Measurements from ENCODE around the gene ANO2.

The ANO2 gene

DNA sequence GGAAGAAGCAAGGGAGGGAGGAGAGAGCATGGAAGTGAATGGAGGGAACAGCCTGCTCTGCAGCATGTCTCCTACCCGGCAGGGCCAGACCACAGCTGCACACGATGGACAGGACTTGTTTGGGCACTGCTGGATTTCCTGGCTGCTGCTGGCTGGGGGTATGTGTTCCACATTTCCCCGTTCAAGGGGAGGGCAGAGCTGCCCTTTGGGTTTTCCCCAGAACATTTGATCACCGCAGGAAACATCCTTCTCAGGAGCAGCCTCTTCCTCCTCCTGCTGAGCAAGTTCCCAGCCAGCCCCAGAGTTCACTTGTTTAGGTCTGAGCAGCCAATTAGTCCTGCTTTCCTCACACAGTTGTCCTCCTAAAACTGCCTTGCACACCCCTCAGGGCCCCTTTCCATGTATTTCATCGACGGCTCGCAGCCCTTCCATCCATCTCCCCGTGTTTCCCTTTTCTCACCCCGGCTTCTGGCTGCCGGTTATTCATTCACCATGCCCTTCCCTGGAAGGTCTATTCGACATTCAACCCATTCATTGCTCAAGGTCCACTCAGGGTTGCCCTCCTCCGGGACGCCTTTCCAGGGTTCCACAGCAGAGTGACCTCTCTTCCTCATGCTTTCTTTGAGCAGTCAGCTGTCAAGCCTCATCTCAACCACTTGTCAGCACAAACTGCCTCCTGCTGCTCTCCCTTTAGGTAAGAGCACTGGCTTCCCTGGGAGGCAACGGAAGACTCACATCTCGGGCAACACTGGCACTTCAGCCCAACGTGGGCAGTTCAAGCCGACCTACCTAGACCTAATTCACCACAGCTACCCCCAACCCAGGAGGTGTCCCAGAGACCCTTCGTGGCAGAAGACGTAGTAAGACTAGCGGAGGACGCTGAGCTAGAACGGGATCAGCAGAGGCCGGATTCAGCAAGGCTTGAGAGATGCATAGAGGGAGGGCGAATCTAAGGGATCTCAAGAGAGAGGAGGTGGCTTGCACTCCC is 20.1 kb upstream of the ANO2 start:
- DNase-seq, result no peak

DNA sequence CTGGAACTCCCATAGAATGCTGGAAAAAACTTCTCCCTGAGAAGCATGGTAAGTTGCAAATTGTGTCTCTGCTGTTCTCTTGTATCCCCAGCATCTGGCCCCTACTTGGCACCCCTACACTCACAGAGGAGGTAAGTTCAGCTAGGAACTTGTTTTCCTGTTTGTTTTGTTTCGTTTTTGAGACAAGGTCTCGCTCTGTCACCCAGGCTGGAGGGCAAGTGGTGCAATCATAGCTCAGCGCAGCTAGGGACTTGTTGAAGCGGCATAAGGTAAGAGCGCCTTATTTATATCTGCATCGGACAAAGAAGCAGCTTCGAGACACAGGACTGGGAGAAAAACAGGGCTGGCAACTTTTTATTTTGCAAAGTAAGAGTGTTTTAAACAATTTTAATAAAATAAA is 18.5 kb upstream of the ANO2 start:
- DNase-seq, result no peak

DNA sequence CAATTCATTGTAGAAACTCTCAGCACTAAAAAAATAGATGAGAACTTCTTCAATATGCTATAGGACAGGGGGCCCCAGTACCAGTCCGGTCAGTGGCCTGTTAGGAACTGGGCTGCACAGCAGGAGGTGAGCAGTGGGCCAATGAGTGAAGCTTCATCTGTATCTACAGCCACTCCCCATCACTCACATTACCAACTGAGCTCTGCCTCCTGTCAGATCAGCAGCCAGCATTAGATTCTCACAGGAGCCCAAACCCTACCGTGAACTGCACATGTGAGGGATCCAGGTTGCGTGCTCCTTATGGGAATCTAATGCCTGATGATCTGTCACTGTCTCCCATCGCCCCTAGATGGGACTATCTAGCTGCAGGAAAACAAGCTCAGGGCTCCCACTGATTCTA is 15.7 kb upstream of the ANO2 start:
- no peak for DNase-seq

DNA sequence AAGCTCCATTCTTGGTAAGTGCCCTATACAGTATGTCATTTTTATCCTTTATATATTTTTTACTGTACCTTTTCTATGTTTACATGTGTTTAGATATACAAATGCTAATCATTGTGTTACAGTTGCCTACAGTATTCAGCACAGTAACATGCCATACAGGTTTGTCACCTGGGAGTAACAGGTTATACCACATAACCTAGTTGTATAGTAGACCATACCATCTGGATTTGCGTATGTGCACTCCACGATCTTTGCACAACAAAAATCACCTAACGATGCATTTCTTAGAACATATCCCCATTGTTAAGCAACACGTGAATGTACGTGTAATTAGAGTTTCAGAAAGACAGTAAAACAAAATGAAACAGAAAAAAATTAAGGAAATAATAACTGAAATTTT is 11.9 kb upstream of the ANO2 start:
- no peak for DNase-seq

DNA sequence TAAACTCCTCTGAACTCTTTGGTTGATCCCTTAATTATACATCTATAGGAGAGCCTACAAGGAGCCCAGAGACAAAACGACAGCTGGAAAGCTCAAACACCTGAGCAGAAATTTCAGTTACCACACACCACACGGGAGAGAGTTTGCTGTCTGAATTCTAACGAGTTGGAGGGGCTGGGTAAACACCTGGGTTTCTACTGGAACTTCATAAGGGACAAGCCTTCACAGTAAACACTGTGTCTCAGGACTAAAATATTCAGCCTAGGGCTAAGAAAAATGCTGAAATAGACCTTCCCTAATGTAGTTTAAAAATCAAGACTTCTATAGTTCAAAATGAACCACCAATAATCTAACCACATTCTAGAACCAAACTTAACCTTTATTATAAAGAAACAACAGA is 9.6 kb upstream of the ANO2 start:
- DNase-seq, result no peak

DNA sequence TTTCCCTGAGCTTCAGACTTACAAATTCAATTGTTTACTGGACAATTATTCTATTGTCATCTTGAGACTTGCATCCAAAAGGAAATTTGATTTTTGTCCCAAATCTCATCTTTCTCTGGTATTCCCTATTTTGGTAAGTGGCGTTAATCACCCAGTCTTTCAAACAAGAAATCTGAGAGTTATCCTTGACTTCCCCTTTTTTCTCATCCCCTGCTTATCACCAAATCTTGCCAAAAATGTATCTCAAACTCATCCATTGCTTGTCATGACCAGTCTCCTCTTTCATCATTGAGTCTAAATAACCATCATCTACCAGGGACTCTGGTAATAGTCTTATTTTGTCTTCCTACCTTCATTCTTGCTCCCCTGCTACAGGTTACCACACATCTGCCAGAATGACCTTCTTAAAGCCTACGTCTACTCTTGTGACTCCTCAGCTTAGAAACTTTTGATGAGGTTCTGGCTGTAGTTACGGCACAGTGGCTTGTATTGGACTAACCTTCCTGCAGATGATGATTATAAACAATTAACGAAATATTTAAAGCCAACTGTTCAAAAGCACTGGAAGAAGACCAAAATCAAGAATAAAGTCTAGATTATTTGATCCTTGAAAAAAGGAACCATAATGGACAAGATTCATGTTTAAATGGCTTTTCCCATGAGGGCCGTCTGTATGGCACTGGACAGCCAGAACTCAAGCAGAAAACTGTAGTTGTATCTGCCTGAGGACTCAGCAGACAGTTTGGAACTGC is 9.0 kb upstream of the ANO2 start:
- no peak for DNase-seq

DNA sequence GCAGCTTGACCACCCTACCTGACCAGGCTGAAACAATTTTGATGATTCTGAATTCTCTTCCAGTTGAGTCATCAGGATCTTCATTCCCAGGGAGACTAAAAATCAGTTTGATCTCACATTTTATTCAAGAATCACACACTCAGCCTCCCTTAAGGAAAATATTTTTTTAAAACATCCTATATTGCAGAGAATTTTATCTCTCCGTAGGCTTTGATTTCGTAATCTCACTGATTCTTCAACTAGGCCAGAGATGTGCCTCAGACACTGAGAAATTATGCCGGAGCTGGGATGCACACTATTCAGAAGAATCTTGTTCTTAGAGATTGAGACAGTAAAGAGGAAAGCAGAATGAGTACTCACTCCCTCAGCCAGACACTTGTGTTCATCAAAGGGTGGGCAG is 7.0 kb upstream of the ANO2 start:
- no peak for DNase-seq

DNA sequence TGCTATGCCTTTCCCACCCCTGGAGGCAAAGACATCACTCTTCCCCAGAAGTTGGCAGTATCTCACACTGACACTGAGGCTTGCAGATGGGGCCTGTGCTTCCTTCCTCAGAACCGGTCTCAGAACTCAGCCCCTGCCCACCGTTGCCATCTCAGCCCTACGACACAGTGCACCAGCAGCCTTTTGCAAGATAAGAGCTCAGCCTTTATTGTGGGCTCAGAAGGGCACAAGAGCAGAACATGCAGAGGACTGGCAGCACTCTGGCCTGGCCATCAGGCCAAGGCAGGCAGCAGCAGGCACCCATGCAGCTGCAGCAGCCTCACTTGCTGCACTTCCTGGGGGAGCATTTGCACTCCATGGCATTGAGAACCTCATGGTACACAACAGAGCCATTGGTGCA is 3.6 kb upstream of the ANO2 start:
- no peak for DNase-seq

DNA sequence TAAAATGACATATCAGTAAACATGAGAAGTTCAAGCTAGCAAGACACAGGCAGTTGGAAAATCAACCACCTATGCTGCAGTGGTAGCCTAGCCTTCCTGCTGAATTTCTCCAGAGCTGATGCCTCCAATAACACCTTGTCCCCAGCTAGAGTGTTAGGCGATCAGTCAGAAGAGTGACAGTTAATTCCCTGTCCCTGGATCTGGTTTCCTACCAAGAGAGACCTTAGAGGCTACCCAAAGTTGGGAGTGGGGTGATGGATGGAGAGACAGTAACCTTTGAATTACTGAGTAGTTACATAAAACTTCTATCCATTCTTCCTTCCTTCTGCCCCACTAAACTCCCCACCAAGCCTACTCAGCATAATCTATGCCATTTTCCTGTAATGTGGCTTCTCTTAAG is 1.9 kb upstream of the ANO2 start:
- no peak for DNase-seq

DNA sequence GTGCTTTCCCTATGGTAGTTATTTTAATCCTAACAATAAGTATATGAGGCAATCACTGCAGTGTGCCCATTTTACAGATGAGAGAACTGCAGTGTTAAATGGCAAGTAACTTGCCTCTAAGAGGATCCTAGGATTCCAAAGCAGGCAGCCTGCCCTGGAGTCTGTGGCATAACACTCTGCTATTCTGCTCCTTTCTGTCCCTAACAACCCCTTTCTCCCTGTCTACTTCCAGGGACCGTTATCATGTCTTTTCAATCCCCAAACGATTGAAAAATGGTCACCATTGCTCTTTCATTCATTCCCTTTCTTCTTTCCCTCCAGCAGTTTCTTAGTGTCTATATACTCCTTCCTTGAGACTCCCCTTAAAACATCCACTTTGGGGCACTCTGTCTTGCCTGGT is 1.3 kb upstream of the ANO2 start:
- no peak for DNase-seq

DNA sequence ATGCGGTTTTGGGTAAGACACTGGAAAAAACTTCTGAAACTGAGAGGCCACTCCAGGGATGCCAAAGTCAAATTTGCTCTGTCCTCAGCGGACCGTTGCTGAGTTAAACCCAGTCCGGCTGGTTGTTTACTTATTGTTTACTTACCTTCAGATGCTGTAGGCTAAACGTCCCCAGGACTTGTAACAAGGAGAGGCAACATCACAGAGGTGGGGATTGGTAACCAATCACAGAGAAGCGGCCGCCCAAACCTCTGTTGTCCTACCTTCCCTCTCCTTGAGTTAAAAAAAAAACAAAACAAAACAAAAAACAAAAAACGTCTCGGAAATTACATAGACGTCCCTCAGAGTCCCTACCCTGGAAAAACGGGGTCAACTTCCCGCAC is 380 bp downstream of the ANO2 start:
- DNase-seq, result no peak

DNA sequence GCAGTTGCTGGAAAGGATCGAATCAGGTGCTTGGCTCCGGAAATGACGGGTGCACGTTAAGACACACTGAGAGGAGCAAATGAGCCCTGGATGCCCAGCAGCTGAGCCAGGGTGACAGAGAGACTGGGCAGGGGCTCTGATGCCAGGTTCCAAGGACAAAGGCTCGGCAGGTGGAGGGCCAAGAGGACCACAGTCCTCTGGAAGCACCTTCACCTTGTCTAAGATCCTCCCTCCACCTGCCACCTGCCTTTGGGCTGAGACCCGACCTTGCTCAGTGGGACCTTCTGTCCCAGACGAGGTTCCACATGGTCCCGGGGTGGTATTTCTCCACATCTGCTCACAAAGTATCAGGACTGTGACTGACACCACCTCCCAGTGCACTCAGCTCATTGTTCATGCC is 1.0 kb downstream of the ANO2 start:
- DNase-seq, result no peak

DNA sequence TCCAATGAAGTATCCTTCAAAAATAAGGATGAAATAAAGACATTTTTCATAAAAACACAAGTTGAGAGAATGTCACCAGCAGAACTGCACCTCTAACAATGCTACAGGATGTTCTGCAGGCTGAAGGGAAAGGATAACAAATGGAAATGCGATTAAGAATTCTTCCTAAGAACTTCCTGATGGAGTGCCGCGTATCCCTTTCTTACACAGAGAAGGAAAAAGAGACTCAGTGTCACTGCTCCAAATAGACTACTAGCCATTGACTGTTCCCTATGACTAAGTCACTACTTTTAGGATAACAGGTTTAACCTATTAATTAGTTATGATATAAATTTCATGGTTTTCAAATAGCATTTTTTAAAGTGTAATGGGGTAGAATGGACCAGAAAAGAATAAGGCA is 3.2 kb downstream of the ANO2 start:
- DNase-seq, result no peak

DNA sequence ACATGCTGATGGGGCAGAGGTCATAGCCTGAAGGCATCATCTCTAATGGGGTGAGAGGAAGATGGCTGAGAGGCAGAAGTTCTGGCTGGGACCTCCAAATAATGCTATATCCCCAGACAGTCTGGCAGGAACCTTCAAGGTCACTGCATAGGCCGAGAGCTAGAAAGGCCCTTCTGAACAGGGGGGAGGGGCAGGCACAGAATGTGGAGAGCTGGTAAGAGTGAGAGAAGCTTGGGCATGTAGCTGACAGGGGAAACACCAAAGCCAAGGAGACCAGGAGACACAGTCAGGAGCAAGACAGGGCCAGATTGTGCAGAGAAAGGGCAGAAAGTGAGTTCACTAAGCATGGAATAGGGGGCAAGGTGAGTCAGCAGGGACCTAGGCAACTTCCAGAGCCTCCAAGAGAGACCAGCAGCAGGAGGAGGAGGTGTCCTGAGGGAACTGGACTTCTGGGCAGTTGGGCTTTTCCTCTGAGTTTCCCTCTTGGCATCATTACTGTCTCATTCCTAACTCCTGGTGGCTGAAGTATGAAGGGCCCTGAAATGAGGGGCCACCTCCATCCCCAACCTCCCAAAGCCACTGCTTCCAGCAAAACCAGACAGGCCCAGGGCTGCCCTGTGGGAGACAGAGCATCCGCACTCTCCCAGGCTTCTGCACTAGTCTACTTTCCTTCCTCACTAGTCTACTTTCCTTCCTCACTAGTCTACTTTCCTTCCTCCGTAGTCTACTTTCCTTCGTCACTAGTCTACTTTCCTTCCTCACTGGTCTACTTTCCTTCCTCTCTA is 17.1 kb downstream of the ANO2 start:
- DNase-seq, result no peak

DNA sequence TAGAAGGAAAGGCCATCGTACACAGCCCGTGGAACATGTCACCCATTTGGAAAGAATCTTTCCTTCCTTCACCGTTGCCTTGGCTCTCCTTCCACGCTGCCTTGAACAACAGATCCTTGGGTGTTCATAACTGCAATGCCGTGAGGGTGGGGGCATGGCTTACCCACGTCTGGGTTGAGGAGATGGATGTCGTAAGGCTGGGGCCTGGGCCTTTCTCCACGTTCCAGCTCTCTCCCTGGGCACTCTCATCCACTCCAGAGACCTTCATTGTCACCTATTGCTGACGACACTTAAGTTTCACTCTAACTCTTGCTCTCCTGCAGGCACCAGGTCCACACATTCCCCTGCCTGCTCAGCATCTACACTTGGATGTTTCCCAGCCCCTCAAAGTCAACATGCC is 19.4 kb downstream of the ANO2 start:
- no peak for DNase-seq

DNA sequence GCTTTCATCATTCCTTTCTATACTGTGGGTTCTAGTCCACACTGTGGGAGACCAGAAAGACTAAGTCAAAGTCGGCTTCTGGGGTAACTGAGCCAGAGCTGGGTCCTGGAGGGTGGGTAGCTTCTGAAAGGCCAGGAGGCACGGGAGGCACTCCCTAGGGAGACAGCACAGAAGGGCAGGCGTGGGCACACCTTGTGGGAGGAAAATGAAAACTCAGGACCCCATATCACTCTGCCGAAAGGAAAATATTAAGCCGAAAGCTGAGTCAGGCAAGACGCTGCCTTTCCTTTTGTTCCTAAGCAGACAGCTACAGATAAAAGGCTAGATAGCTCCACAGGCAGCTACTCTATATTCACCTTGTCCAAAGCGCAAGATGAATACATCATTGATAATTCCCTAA is 20.7 kb downstream of the ANO2 start:
- DNase-seq, result no peak

DNA sequence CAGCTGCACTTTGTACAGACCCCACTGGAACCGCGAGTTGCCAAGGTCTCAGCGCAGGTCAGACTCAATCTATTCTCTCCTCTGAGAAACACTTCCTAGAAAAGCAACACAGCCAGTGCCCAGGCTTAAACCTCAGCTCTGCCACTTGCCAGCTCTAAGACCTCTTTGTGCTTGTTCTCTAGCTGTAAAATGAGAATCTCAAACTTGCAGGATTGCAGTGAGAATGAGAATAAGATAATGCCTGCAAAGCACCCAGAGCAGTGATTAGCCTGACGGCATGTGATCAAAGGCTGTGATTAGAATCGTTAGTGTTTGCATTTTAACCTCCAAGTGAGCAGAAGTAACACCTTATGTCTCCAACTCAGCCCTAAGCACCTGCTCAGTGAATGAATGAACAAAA is 21.3 kb downstream of the ANO2 start:
- no peak for DNase-seq

DNA sequence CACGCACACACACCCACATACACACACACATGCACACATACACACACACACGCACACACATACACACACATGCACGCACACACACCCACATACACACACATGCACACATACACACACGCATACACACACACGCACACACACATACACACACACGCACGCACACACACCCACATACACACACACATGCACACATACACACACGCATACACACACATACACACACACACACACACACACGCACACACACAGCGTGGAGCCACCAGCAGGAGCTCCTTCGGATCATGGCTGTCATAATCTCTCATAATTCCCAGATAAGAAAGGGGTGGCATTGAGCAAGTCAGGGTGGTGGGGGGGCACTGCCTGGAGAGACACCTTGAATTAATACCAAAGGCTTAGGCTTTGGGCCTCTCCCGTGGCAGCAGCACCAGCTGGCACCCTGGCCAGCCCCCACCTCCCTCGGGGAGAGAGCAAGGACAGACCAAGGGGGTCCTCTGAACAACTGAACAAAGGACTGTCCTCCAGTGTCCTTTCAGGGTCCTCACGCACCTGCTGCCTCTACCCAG is 21.9 kb downstream of the ANO2 start:
- DNase-seq, result no peak

DNA sequence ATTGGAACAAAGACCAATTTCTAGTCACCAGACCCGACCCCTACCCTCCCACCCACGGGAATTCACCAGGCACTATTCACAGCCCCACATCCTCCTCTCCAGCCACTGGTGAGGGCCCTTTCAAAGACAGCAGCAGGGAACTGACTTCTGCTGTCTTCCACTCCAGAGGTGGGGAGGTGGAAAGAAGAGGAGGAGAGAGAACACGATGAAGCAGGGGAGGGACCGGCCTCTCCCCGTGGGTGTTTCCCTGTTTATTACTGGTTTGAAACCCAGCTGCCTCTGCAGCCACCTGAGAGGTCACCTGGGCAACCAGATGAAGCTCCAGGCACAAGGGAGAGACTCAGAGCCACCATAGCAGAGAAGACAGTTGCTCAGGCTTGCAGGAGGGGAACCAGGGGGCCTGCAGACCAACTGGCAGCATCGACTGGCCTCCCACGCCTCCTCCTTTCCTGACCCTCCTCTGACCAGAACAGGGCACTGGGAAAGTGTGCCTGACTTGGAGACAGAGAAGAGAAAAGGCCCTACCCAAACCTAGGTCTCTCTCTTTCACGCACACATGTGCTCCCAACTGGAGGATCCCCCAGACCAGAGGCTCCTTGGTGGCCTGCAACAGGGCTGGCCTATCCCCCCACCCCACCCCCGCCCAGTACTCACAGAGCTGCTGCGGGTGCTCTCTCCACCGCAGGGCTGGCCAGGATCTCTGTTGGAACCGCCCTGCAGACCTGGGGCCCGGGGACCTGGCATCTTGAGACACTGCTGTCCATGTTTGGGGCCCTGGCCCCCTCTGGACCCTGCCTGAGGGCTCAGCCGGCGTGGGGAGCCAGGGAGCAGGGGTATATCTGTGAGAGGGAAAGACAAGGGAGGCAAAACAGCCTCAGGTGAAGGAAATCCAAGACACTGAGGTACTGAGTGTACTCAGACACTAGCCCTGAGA is 22.8 kb downstream of the ANO2 start:
- DNase-seq, result no peak

DNA sequence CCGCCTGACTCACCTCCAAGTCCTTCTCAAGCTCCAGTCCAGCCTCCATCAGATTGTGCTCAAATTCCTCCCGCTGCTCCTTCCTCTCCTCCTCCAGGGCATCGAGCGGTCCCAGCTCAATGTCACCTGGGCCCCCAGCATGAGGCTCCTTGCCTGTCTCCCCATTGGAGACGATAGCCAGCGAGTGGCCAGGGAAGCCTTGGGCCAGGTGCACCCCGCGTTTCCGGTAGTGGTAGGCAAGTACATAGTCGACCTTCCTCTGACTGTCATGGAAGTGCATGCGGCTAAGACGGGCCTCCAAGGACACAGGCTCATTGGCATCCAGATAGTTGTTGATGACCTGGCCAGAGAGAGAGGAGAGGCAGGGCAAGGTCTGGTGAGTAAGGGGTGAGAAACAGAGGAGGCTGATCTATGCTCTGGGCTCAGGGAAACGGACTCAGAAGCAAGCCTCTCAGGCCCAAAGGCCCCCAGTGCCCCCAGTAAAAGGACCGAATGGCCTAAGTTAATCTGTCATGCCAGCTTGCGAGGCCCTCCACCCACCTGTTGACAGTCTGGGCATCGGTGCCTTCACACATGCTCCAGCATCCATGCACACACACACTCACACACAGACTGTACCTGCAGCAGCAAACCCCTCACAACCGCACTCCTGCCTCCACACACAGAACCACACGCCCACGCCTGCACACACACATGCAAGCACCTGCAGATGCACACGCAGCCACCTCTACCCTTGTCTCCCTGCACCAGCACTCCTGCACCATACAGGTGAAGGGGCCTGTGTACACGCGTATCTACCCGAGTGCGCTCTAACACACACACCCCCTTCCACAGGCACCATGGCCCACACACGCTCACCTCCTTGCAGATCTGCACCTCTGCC is 23.8 kb downstream of the ANO2 start:
- DNase-seq, result no peak

DNA sequence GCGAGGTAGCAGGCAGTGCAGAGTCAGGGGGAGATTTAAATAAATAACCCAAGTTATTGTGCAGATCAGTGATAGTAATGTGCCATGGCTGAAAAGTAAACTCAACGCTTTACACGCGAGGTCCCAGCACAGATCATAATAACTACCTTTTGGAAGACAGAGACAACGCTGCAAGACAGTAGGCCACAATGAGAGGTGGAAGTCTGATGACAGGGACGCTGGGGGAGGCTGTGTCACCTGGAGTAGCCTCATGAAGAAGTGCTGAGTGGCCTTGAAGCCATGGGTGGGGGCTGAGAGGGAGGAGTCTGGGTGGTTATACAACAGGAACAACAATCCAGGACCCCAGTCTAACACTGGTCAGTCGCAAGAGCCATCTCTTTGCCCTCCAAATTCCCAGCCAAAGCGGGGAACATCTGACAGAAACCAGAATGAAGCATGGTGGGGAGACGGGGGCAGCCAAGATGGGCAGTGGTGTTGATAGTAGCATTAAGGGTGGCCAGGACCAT is 28.2 kb downstream of the ANO2 start:
- DNase-seq, result no peak
